Liver (tissue), 9 donors: ENCODE data around the gene PLA2G15. TPM values are rescaled to one million over a fixed set of nuclear protein-coding genes. Genes with fewer than 3 reads are reported as not detected.

ENCODE experiments used
- DNase-seq: peaks from one replicate; pipeline ENCODE4 v3.0.0-alpha.2; 2017; ENCODE audit warnings: low spot score
- H3K27ac ChIP-seq, 2 donors: one replicate each; pipeline ENCODE4 v1.7.0; 2013; ENCODE audit warnings: inconsistent platforms in 2 of 2, low read length in 2 of 2, control low read depth in 1 of 2, low read depth in 1 of 2, mild to moderate bottlenecking in 1 of 2
- H3K27me3 ChIP-seq, 4 donors: one replicate each; pipeline versions ENCODE4 v1.6.1 to v1.7.0; 2013; ENCODE audit warnings: low read length in 3 of 4, inconsistent platforms in 1 of 4, mild to moderate bottlenecking in 1 of 4, moderate library complexity in 1 of 4; ENCODE audit not compliant: control insufficient read depth in 4 of 4, insufficient read depth in 4 of 4
- H3K36me3 ChIP-seq, 4 donors: one replicate each; pipeline versions ENCODE4 v1.6.1 to v1.7.0; 2013; ENCODE audit warnings: low read length in 3 of 4, mild to moderate bottlenecking in 3 of 4, low read depth in 1 of 4, moderate library complexity in 1 of 4; ENCODE audit not compliant: control insufficient read depth in 4 of 4, insufficient read depth in 3 of 4
- H3K4me1 ChIP-seq, 4 donors: one replicate each; pipeline versions ENCODE4 v1.6.1 to v1.7.0; 2013; ENCODE audit warnings: low read length in 3 of 4, mild to moderate bottlenecking in 3 of 4, moderate library complexity in 1 of 4; ENCODE audit not compliant: control insufficient read depth in 4 of 4, insufficient read depth in 4 of 4
- H3K4me3 ChIP-seq, 3 donors: one replicate each; pipeline versions ENCODE4 v1.6.1 to v1.7.0; 2013; ENCODE audit warnings: low read length in 3 of 3, control low read depth in 1 of 3, low read depth in 1 of 3, mild to moderate bottlenecking in 1 of 3
- H3K9ac ChIP-seq, 2 donors: one replicate each; pipeline ENCODE4 v1.7.0; 2013; ENCODE audit warnings: low read length in 2 of 2, mild to moderate bottlenecking in 2 of 2, moderate library complexity in 2 of 2, control low read depth in 1 of 2, low read depth in 1 of 2
- H3K9me3 ChIP-seq, 4 donors: one replicate each; pipeline versions ENCODE4 v1.6.1 to v1.7.0; 2013; ENCODE audit warnings: low read length in 3 of 4; ENCODE audit not compliant: control insufficient read depth in 4 of 4
- EGR1 ChIP-seq, 2 donors: IDR thresholded peaks; 2 replicates each; pipeline ENCODE4 v1.6.1; 2016 to 2018; ENCODE audit warnings: antibody characterized with exemption in 2 of 2, low read depth in 2 of 2
- FOXA1 ChIP-seq: IDR thresholded peaks from 2 replicates; pipeline ENCODE4 v1.6.1; 2016; ENCODE audit warnings: antibody characterized with exemption
- FOXA2 ChIP-seq: IDR thresholded peaks from 2 replicates; pipeline ENCODE4 v1.6.1; 2016; ENCODE audit warnings: antibody characterized with exemption
- GABPA ChIP-seq, 2 donors: IDR thresholded peaks in 1 of 2; conservative IDR thresholded peaks in 1 of 2; 2 replicates each; pipeline ENCODE4 v1.6.1; 2016; ENCODE audit warnings: antibody characterized with exemption in 2 of 2, mild to moderate bottlenecking in 1 of 2, moderate library complexity in 1 of 2
- HNF4G ChIP-seq: IDR thresholded peaks from 2 replicates; pipeline ENCODE4 v1.6.1; 2016; ENCODE audit warnings: antibody characterized with exemption
- JUND ChIP-seq, 2 donors: IDR thresholded peaks; 2 replicates each; pipeline ENCODE4 v1.6.1; 2016; ENCODE audit warnings: antibody characterized with exemption in 2 of 2
- NR2F2 ChIP-seq: IDR thresholded peaks from 2 replicates; pipeline ENCODE4 v1.6.1; 2016; ENCODE audit warnings: antibody characterized with exemption
- REST ChIP-seq: IDR thresholded peaks from 2 replicates; pipeline ENCODE4 v1.6.1; 2016; ENCODE audit warnings: antibody characterized with exemption, mild to moderate bottlenecking
- RXRA ChIP-seq, 2 donors: IDR thresholded peaks; 2 replicates each; pipeline ENCODE4 v1.6.1; 2017 to 2018; ENCODE audit warnings: antibody characterized with exemption in 2 of 2, mild to moderate bottlenecking in 1 of 2
- SP1 ChIP-seq: IDR thresholded peaks from 2 replicates; pipeline ENCODE4 v1.6.1; 2018; ENCODE audit warnings: antibody characterized with exemption, mild to moderate bottlenecking
- TAF1 ChIP-seq: conservative IDR thresholded peaks from 2 replicates; pipeline ENCODE4 v1.6.1; 2016; ENCODE audit warnings: antibody characterized with exemption, mild to moderate bottlenecking
- WGBS: extraction: QIAGEN DNeasy Blood & Tissue Kit; methylation state at CpG from one replicate; pipeline ENCODE4 v1.1.7; 2013; 5-methylcytosine and 5-hydroxymethylcytosine counted together
- polyA plus RNA-seq, 2 donors: library from polyadenylated mRNA; stranded (reverse) in 1 of 2; unstranded in 1 of 2; fragments of 200-250 nt in 1 of 2; fragments of >200 nt in 1 of 2; fragmentation: Nextera tagmentation in 1 of 2; extraction: Ambion mirVana in 1 of 2; gene quantifications; one replicate each; pipeline versions ENCODE4 v1.2.1 to v1.2.3, GENCODE V29; 2013 to 2015
- total RNA-seq, 2 donors: library from RNA; depleted of rRNA; stranded (reverse); fragments of >200 nt; gene quantifications; one replicate each; pipeline ENCODE4 v1.2.3, GENCODE V29; 2014
- TF ChIP-seq, protein P1 (sequence below): fragments of 150-350 bp; IDR thresholded peaks from 2 replicates; pipeline ENCODE4 v1.5.1; 2017; ENCODE audit warnings: improper control_type of control experiment, low read depth, low read length; ENCODE audit not compliant: missing input control
- TF ChIP-seq, protein P2 (sequence below): IDR thresholded peaks from 2 replicates; pipeline ENCODE4 v1.6.1; 2016; ENCODE audit warnings: antibody characterized with exemption
- TF ChIP-seq, protein P3 (sequence below): IDR thresholded peaks from 2 replicates; pipeline ENCODE4 v1.6.1; 2016; ENCODE audit warnings: antibody characterized with exemption
- TF ChIP-seq, protein P4 (sequence below): IDR thresholded peaks from 2 replicates; pipeline ENCODE4 v1.6.1; 2016; ENCODE audit warnings: antibody characterized with exemption
- donor health status: healthy.
- donor health status: healthy.
- donor health status: healthy.
- donor health status: healthy.
- donor health status: healthy.

The PLA2G15 gene
- total and polyA plus RNA-seq, 4 donors, result 4.5 to 19.8 (median 15.1) TPM

GRCh38 chr16:68275611-68276191 lies 30.5 kb downstream of the PLA2G15 start:
- Histone ChIP-seq H3K4me1 (no peaks in the 10 kb centered on the region), H3K4me3 (no peak overlapping the region), H3K27me3 (no peaks in the 10 kb centered on the region), H3K36me3 (no peaks in the 10 kb centered on the region), H3K27ac (no peak overlapping the region), H3K9ac (no peak overlapping the region), H3K9me3 (no peaks in the 10 kb centered on the region)
- no peak for DNase-seq
- TF ChIP-seq TAF1 (no peak), EGR1 (IDR thresholded peaks at IDR 0.05; ENCODE audit: low read depth in 2 of 2) (no peak), FOXA1 (no peak), REST (no peak), FOXA2 (no peak), JUND (IDR thresholded peaks at IDR 0.05) (no peak), HNF4G (no peak), GABPA (IDR thresholded peaks at IDR 0.05 in 1 of 2, conservative IDR thresholded peaks at IDR 0.05 in 1 of 2) (no peak), RXRA (IDR thresholded peaks at IDR 0.05) (no peak), NR2F2 (no peak), SP1 (no peak)
- TF ChIP-seq, protein P1, sequence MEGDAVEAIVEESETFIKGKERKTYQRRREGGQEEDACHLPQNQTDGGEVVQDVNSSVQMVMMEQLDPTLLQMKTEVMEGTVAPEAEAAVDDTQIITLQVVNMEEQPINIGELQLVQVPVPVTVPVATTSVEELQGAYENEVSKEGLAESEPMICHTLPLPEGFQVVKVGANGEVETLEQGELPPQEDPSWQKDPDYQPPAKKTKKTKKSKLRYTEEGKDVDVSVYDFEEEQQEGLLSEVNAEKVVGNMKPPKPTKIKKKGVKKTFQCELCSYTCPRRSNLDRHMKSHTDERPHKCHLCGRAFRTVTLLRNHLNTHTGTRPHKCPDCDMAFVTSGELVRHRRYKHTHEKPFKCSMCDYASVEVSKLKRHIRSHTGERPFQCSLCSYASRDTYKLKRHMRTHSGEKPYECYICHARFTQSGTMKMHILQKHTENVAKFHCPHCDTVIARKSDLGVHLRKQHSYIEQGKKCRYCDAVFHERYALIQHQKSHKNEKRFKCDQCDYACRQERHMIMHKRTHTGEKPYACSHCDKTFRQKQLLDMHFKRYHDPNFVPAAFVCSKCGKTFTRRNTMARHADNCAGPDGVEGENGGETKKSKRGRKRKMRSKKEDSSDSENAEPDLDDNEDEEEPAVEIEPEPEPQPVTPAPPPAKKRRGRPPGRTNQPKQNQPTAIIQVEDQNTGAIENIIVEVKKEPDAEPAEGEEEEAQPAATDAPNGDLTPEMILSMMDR, result no peak
- TF ChIP-seq, protein P2, sequence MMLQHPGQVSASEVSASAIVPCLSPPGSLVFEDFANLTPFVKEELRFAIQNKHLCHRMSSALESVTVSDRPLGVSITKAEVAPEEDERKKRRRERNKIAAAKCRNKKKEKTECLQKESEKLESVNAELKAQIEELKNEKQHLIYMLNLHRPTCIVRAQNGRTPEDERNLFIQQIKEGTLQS, result no peak
- TF ChIP-seq, protein P3, sequence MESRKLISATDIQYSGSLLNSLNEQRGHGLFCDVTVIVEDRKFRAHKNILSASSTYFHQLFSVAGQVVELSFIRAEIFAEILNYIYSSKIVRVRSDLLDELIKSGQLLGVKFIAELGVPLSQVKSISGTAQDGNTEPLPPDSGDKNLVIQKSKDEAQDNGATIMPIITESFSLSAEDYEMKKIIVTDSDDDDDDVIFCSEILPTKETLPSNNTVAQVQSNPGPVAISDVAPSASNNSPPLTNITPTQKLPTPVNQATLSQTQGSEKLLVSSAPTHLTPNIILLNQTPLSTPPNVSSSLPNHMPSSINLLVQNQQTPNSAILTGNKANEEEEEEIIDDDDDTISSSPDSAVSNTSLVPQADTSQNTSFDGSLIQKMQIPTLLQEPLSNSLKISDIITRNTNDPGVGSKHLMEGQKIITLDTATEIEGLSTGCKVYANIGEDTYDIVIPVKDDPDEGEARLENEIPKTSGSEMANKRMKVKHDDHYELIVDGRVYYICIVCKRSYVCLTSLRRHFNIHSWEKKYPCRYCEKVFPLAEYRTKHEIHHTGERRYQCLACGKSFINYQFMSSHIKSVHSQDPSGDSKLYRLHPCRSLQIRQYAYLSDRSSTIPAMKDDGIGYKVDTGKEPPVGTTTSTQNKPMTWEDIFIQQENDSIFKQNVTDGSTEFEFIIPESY, result no peak
- TF ChIP-seq, protein P4, sequence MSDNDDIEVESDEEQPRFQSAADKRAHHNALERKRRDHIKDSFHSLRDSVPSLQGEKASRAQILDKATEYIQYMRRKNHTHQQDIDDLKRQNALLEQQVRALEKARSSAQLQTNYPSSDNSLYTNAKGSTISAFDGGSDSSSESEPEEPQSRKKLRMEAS, result no peak
- 66% methylated on average over 4 of the region's 4 CpGs for WGBS

- no peak for TF ChIP-seq SP1
- no peak overlapping the region for H3K9ac ChIP-seq
Measured at GRCh38 chr16:68276223-68276622, 31.1 kb downstream of the PLA2G15 start.

More at GRCh38 chr16:68276223-68276622, 31.1 kb downstream of the PLA2G15 start:
- no peak overlapping the region for H3K27ac ChIP-seq
- no peaks in the 10 kb centered on the region for H3K4me1 ChIP-seq
- 86% methylated on average over 3 of the region's 3 CpGs for WGBS
- no peaks in the 10 kb centered on the region for H3K36me3 ChIP-seq
- no peaks in the 10 kb centered on the region for H3K9me3 ChIP-seq
- H3K4me3 ChIP-seq, result no peak overlapping the region
- DNase-seq, result no peak
- no peaks in the 10 kb centered on the region for H3K27me3 ChIP-seq
